ENCODE data around the gene RALBP1.

RALBP1 gene

GRCh38 chr18:9537677-9538076 lies 62.4 kb downstream of the RALBP1 start:
- no peak for DNase-seq (ENCODE audit: insufficient read length, low spot score)
- TF ChIP-seq, protein P1, sequence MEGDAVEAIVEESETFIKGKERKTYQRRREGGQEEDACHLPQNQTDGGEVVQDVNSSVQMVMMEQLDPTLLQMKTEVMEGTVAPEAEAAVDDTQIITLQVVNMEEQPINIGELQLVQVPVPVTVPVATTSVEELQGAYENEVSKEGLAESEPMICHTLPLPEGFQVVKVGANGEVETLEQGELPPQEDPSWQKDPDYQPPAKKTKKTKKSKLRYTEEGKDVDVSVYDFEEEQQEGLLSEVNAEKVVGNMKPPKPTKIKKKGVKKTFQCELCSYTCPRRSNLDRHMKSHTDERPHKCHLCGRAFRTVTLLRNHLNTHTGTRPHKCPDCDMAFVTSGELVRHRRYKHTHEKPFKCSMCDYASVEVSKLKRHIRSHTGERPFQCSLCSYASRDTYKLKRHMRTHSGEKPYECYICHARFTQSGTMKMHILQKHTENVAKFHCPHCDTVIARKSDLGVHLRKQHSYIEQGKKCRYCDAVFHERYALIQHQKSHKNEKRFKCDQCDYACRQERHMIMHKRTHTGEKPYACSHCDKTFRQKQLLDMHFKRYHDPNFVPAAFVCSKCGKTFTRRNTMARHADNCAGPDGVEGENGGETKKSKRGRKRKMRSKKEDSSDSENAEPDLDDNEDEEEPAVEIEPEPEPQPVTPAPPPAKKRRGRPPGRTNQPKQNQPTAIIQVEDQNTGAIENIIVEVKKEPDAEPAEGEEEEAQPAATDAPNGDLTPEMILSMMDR (IDR thresholded peaks at IDR 0.05; ENCODE audit: insufficient read depth, missing control alignments) = no peak
- FAIRE-seq = no peak

DNA sequence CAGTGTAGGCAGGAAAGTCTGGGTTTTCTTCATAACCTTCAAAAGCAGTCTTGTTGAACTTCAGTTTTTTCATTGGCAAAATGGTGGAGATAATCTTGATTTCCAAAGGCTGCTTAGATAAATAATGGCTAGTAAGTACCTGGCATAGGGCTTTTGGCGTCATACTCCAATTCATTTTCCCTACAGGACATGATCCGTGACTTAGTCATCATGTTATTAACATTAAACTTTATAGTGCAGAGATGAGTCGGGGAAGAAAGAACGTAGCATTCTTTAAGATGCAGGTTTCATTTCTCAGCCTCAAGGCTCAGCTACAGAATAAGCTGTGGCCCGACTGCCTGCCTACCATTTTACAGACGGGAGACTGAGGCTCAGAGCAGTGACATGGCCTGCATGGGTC lies 64.0 kb downstream of the RALBP1 start:
- TF ChIP-seq, protein P1 (IDR thresholded peaks at IDR 0.05; ENCODE audit: insufficient read depth, missing control alignments) = no peak
- DNase-seq (ENCODE audit: insufficient read length, low spot score) = no peak
- FAIRE-seq = no peak

DNA sequence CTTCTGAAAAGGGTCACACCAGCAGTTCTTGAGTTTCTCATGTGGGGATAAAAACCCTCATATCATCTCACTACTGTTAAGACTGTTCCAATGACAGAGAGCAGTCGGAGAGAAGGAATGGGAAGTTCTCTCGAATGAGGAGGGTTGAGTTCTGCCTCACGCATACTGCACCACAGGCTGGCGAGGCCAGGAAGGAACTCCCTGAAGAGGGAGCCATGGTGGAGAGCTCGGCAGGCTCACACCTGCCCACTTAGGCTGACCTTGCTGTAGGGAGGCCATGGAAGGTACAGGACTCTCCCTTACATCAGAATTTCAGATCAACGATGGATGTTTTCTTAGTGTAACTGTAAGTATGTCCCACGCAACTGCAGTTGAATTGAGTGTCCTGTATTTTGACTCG lies 64.6 kb downstream of the RALBP1 start:
- no peak for FAIRE-seq
- TF ChIP-seq, protein P1 (IDR thresholded peaks at IDR 0.05; ENCODE audit: insufficient read depth, missing control alignments) = no peak
- DNase-seq (ENCODE audit: insufficient read length, low spot score) = no peak

DNA sequence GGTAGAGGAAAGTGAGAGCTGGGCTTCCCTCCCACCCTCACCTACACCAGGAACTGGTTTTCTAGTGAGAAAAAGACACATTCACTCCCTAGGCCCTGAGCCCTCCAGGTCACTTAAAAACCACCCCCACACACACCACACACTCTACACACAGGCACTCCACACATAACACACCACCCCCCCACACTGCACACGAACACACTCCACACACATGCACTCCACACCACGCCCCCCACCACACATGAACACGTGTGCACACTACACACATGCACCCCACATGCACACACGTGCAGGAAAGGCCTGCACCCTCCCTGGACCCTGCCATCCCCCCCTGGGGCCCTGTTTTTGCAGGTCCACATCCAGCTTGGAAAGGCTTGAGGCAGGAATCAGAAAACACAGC lies 67.6 kb downstream of the RALBP1 start:
- TF ChIP-seq, protein P1 (IDR thresholded peaks at IDR 0.05; ENCODE audit: insufficient read depth, missing control alignments) = no peak
- DNase-seq (ENCODE audit: insufficient read length, low spot score) = no peak
- no peak for FAIRE-seq

DNA sequence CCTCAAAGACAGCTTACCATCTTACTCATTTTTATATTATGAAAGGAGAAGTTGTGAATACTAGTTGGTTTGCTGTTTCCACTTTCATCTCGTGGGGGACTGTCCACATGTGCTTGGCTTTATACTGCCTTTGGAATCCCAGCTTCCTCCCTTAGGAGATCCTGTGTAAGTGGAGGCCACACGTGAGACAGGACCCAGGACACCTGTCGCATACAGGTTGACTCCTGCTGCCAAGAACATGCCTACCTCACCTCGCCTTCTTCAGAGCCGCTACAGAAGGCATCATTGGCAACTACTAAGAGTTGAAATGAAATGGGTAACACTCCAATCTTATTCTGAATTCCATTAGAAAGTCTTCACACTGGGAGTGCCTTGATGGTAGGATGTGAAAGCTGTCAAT lies 69.7 kb downstream of the RALBP1 start:
- no peak for FAIRE-seq
- TF ChIP-seq, protein P1 (IDR thresholded peaks at IDR 0.05; ENCODE audit: insufficient read depth, missing control alignments) = no peak
- no peak for DNase-seq (ENCODE audit: insufficient read length, low spot score)

DNA sequence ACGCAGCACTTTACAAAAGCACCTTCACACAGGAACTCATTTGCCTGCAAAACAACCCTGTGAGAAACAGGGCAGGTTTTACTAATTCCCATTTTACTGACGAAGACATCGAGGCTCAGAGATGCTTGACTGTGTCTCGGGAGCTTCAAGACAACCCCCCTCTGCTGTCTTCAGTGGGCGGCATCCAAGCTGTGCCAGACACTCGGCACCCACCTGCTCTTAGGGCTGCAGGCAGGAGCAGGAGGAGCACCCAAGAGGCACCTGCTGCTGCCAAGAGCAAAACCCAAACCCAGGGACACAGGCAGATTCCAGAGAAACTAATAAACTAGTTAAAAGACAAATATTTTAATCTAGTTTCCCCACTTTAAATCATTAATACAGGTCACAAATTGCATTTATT lies 71.2 kb downstream of the RALBP1 start:
- no peak for DNase-seq (ENCODE audit: insufficient read length, low spot score)
- TF ChIP-seq, protein P1 (IDR thresholded peaks at IDR 0.05; ENCODE audit: insufficient read depth, missing control alignments) = no peak
- FAIRE-seq = no peak

DNA sequence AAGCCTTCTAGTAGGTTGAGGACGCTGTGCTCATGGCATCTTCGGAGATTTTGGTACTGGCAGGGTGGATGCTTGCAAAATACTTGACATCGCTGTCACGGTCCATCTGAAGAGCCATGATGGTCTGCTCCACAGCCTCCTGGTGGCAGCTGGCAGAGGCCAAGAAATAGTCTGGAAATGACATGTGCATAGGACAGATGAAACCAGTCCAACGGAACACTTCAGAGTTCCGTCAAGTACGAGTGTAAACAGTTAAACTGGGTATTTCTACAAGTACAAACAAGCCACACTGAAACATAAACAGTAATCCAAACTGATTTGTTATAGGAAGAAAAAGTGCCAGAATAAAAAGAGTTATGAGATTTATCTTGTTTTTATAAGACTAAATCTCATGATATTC lies 72.5 kb downstream of the RALBP1 start:
- FAIRE-seq (no peak), DNase-seq (ENCODE audit: insufficient read length, low spot score) (no peak)
- TF ChIP-seq, protein P1 (IDR thresholded peaks at IDR 0.05; ENCODE audit: insufficient read depth, missing control alignments) = no peak

Data from D721Med (cell line).